Common myeloid progenitor, CD34-positive (primary cell): ENCODE measurements around the gene CPLANE2.
A peak's percentile ranks its signal among the peaks of the same experiment; 100 is the strongest.

Experiments used
- CTCF ChIA-PET: fragments of 350-600 bp; sonication (Branson Sonifier 250); formaldehyde crosslinking; loops from one replicate; lab custom pipeline; 2021; ENCODE audit warnings: antibody characterized with exemption; lab: Charles Lee
- POLR2A ChIA-PET: fragments of 350-600 bp; sonication (Branson Sonifier 250); formaldehyde crosslinking; loops from one replicate; lab custom pipeline; 2021; ENCODE audit warnings: antibody characterized with exemption; lab: Charles Lee
- DNase-seq, 3 donors: peaks; one replicate each; pipeline versions ENCODE4 v3.0.0 to v3.0.0-alpha.2; 2013
- H3K27ac ChIP-seq, 2 experiments: 1 replicate in 1 of 2; 2 replicates in 1 of 2; pipeline ENCODE4 v1.7.0; 2013; ENCODE audit warnings: inconsistent platforms in 2 of 2, low read length in 2 of 2, mild to moderate bottlenecking in 2 of 2, low read depth in 1 of 2, moderate library complexity in 1 of 2; ENCODE audit not compliant: severe bottlenecking in 2 of 2, insufficient read depth in 1 of 2, poor library complexity in 1 of 2
- H3K27me3 ChIP-seq, 5 experiments: replicated peaks in 2 of 5; 1 replicate in 3 of 5; 2 replicates in 2 of 5; pipeline versions ENCODE4 v1.6.1 to v1.7.0; 2013; ENCODE audit warnings: low read length in 4 of 5, mild to moderate bottlenecking in 2 of 5, moderate library complexity in 2 of 5, inconsistent platforms in 1 of 5; ENCODE audit not compliant: insufficient read depth in 5 of 5, control insufficient read depth in 4 of 5
- H3K36me3 ChIP-seq, 4 experiments: 1 replicate in 2 of 4; 2 replicates in 2 of 4; pipeline versions ENCODE4 v1.6.1 to v1.7.0; 2013; ENCODE audit warnings: low read length in 3 of 4, control low read depth in 1 of 4, mild to moderate bottlenecking in 1 of 4; ENCODE audit not compliant: control insufficient read depth in 4 of 4, insufficient read depth in 4 of 4
- H3K4me1 ChIP-seq, 4 experiments: 1 replicate in 3 of 4; 2 replicates in 1 of 4; pipeline versions ENCODE4 v1.6.1 to v1.7.1; 2013; ENCODE audit warnings: low read length in 3 of 4, mild to moderate bottlenecking in 3 of 4, control low read depth in 1 of 4, inconsistent platforms in 1 of 4, moderate library complexity in 1 of 4; ENCODE audit not compliant: control insufficient read depth in 4 of 4, insufficient read depth in 4 of 4; ENCODE audit errors: control extremely low read depth in 1 of 4
- H3K4me3 ChIP-seq, 7 experiments: 1 replicate in 4 of 7; 2 replicates in 3 of 7; pipeline versions ENCODE4 v1.5.1 to v1.7.0; 2013; ENCODE audit warnings: mild to moderate bottlenecking in 7 of 7, low read length in 6 of 7, moderate library complexity in 6 of 7, inconsistent platforms in 2 of 7, low read depth in 2 of 7, control low read depth in 1 of 7; ENCODE audit not compliant: insufficient read depth in 4 of 7, control insufficient read depth in 1 of 7; ENCODE audit errors: extremely low read depth in 1 of 7
- H3K9me3 ChIP-seq, 5 experiments: 1 replicate in 4 of 5; 2 replicates in 1 of 5; pipeline versions ENCODE4 v1.6.1 to v1.7.1; 2013; ENCODE audit warnings: low read length in 4 of 5, mild to moderate bottlenecking in 2 of 5, inconsistent platforms in 1 of 5, low read depth in 1 of 5, moderate library complexity in 1 of 5; ENCODE audit not compliant: control insufficient read depth in 4 of 5, insufficient read depth in 2 of 5; ENCODE audit errors: control extremely low read depth in 1 of 5
- WGBS: methylation state at CpG from one replicate; pipeline ENCODE4 v1.1.5; 2013; ENCODE audit not compliant: insufficient coverage; 5-methylcytosine and 5-hydroxymethylcytosine counted together

Gene CPLANE2

DNA sequence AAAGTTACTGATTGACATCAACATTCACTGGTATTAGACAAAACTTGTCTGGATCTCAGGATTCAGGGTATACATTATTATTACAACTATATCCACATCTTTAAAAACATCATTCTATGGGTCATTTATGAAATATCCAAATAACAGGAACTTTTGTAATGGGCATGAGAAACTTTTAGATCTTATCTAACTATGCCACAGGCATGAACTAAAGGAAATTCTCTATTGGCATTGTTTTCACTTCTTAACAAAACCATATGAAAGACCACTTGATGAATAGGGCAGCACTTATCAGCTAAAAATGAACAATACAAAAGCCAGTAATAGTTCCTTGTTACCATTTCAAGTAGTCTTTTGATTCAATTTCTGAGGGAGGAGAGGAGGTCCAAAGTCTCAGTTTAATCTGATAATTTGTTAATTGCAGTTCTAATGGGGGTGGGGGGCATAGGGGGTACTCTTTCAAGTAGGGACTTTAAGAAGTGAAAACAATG lies 30.8 kb upstream of the CPLANE2 start:
- no peak for DNase-seq
- no peak overlapping the region for H3K4me3 ChIP-seq
- CTCF ChIA-PET, result interaction anchor here (0.7 to 1.0 kb wide), 2 partner anchors 14 to 185 kb away, joined by 3 read pairs; no protein-coding TSS in a partner anchor
- POLR2A ChIA-PET, result interaction anchor here (0.7 kb wide), 1 partner anchor 88 kb away, joined by 3 read pairs; no protein-coding TSS in a partner anchor
- H3K27me3 ChIP-seq, result no peaks in the 10 kb centered on the region
- no peaks in the 10 kb centered on the region for H3K9me3 ChIP-seq
- H3K27ac ChIP-seq, result no peak overlapping the region
- peaks cover 5 to 32% (median 13%) of the 10 kb centered on the region in 4 experiments for H3K4me1 ChIP-seq
- H3K36me3 ChIP-seq, result peaks cover 0 to 5% (median 3%) of the 10 kb centered on the region in 4 experiments

GRCh38 chr1:16266411-16267118 lies 29.6 kb upstream of the CPLANE2 start:
- H3K4me3 ChIP-seq, result no peak overlapping the region
- no peaks in the 10 kb centered on the region for H3K27me3 ChIP-seq
- 100% methylated on average over 1 of the region's 4 CpGs for WGBS
- DNase-seq, result peak; percentile 50 to 79 (median 71)
- H3K4me1 ChIP-seq, result peaks cover 5 to 32% (median 13%) of the 10 kb centered on the region in 4 experiments
- H3K9me3 ChIP-seq, result no peaks in the 10 kb centered on the region
- H3K36me3 ChIP-seq, result peaks cover 0 to 5% (median under 1%) of the 10 kb centered on the region in 4 experiments
- ChIA-PET CTCF (interaction anchor here (0.9 kb wide), 1 partner anchor 12 kb away, joined by 4 read pairs; no protein-coding TSS in a partner anchor), POLR2A (interaction anchor here (0.6 kb wide), 1 partner anchor 97 kb away, joined by 3 read pairs; no protein-coding TSS in a partner anchor)
- H3K27ac ChIP-seq, result peak overlapping the region in 1 of 2 experiments; percentile 57

DNA sequence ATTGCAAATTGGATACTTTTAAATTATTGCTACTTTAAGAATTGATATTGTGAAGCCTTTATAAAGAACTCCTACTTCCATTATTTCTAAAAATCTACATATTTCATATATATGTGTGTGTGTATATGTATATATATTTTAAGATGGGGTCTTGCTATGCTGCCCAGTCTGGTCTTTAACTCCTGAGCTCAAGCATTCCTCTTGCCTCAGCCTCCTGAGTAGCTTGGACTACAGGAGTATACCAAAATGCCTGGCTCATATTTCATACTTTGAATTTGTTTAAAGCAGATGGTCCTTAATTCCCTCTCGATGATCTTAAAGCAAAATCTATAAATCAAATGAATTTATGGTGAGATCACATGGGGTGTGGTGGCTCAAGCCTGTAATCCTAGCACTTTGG lies 25.1 kb upstream of the CPLANE2 start:
- peaks cover 0 to 11% (median 7%) of the 10 kb centered on the region in 4 experiments for H3K4me1 ChIP-seq
- no peak overlapping the region for H3K27ac ChIP-seq
- H3K9me3 ChIP-seq, result no peaks in the 10 kb centered on the region
- H3K36me3 ChIP-seq, result peaks cover 0 to 2% (median under 1%) of the 10 kb centered on the region in 4 experiments
- H3K4me3 ChIP-seq, result no peak overlapping the region
- WGBS, result 100% methylated on average over 1 of the region's 1 CpG
- POLR2A ChIA-PET, result no interaction called here
- H3K27me3 ChIP-seq, result no peaks in the 10 kb centered on the region
- CTCF ChIA-PET, result interaction anchor here (1.4 to 1.8 kb wide), 2 partner anchors 14 to 31 kb away, joined by 5 read pairs; no protein-coding TSS in a partner anchor
- DNase-seq, result no peak

GRCh38 chr1:16260814-16261213 lies 23.8 kb upstream of the CPLANE2 start:
- DNase-seq, result no peak
- H3K4me1 ChIP-seq, result no peaks in the 10 kb centered on the region
- no peaks in the 10 kb centered on the region for H3K27me3 ChIP-seq
- H3K9me3 ChIP-seq, result no peaks in the 10 kb centered on the region
- H3K36me3 ChIP-seq, result peaks cover 2 to 6% (median 4%) of the 10 kb centered on the region in 4 experiments
- no peak overlapping the region for H3K4me3 ChIP-seq
- POLR2A ChIA-PET, result interaction anchor here (0.6 to 0.7 kb wide), 3 partner anchors 21 to 183 kb away, joined by 3 to 6 read pairs (median 4); partner anchors contain the start of gene CPLANE2
- whole genome bisulfite sequencing, result no CpG with 5 or more reads among the region's 1 CpG
- CTCF ChIA-PET, result interaction anchor here (1.2 to 1.4 kb wide), 2 partner anchors 32 to 179 kb away, joined by 3 to 5 read pairs; no protein-coding TSS in a partner anchor
- H3K27ac ChIP-seq, result no peak overlapping the region

GRCh38 chr1:16258591-16259135 lies 21.7 kb upstream of the CPLANE2 start:
- H3K27me3 ChIP-seq, result no peaks in the 10 kb centered on the region
- no peak overlapping the region for H3K27ac ChIP-seq
- no peaks in the 10 kb centered on the region for H3K9me3 ChIP-seq
- peaks cover 7 to 23% (median 16%) of the 10 kb centered on the region in 4 experiments for H3K36me3 ChIP-seq
- ChIA-PET CTCF (interaction anchor here (1.3 to 1.5 kb wide), 3 partner anchors 10 to 54 kb away, joined by 4 to 5 read pairs (median 4); no protein-coding TSS in a partner anchor), POLR2A (no interaction called here)
- no peak overlapping the region for H3K4me3 ChIP-seq
- WGBS, result 83% methylated on average over 3 of the region's 9 CpGs
- no peak for DNase-seq
- no peaks in the 10 kb centered on the region for H3K4me1 ChIP-seq

DNA sequence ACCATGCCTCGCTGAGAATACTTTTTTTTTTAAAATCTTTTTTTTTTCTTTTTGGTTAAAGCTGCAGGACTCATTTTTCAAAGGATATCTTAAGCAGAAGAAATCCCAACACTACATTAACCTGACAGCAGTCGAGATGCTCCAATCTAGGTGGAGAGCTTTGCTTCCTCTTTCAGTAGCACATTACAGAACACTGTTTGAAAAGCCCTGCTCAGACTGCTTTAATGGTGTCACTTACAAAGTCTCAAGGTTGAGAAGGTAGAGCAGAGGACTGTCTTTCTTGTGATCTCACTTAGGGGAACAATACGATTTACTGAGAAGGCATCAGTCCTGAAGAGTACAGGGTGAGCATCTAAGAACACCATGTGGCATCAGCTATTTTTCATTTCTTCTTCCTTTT lies 21.0 kb upstream of the CPLANE2 start:
- WGBS, result 88% methylated on average over 3 of the region's 3 CpGs
- POLR2A ChIA-PET, result no interaction called here
- Histone ChIP-seq H3K27ac (no peak overlapping the region), H3K36me3 (peaks cover 10 to 29% (median 19%) of the 10 kb centered on the region in 4 experiments), H3K4me1 (no peaks in the 10 kb centered on the region), H3K9me3 (no peaks in the 10 kb centered on the region), H3K27me3 (no peaks in the 10 kb centered on the region), H3K4me3 (no peak overlapping the region)
- CTCF ChIA-PET, result interaction anchor here (1.3 to 1.5 kb wide), 3 partner anchors 9 to 53 kb away, joined by 4 to 5 read pairs (median 4); no protein-coding TSS in a partner anchor
- no peak for DNase-seq
